ENCODE results near the gene STON1.
"Not testable (repeated sequence)": the region's sequence is repeated elsewhere in the genome, so short reads cannot be mapped to it uniquely, and the experiment has no call there.

STON1 gene, protein sequence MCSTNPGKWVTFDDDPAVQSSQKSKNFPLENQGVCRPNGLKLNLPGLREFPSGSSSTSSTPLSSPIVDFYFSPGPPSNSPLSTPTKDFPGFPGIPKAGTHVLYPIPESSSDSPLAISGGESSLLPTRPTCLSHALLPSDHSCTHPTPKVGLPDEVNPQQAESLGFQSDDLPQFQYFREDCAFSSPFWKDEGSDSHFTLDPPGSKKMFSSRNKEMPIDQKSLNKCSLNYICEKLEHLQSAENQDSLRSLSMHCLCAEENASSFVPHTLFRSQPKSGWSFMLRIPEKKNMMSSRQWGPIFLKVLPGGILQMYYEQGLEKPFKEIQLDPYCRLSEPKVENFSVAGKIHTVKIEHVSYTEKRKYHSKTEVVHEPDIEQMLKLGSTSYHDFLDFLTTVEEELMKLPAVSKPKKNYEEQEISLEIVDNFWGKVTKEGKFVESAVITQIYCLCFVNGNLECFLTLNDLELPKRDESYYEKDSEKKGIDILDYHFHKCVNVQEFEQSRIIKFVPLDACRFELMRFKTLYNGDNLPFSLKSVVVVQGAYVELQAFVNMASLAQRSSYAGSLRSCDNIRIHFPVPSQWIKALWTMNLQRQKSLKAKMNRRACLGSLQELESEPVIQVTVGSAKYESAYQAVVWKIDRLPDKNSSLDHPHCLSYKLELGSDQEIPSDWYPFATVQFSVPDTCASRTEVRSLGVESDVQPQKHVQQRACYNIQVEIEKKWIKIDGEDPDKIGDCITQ

DNA sequence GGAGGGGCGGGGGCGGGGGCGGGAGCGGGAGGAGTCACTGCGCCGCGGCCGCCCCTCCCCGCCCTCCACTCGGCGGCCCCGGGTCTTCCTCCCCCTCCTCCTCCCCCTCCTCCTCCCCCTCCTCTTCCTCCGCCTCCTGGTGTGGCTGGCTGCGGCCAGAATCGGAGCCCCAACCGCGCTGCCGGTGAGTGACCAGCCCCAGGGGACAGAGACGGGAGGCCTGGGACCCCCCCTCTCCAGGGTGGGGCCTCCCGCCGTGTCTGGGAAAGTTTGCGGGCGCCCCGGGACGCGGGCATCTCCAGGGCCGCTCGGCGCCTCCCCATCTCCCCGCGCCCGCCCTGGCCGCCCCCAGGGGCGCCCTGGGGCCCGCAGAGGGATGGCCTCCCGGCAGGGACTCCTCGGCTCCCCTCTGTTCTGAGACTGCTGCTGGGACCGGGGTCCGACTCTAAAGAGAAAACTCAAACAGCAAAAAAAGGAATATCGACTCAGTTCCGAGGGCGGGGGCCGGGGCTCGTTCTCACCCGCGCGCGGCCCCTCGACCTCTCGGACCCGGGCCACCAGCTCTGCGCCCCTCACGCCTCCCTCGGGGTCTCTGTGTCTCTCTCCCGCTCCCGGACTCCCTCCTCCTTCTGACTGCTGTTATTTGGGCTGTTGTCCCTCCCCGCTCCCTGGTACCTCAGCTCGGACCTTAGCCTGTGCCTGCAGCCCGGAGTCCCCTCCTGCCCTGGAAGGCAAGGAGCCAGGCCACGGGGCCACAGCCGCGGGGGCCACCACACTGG lies at the start of gene STON1:
STON1 (plus strand) TSS at position 122 of the 779 bp plus-strand sequence. CDS start 50,480 bp downstream, outside the sequence.
- DNase-seq (ENCODE audit: low spot score): no peak

DNA sequence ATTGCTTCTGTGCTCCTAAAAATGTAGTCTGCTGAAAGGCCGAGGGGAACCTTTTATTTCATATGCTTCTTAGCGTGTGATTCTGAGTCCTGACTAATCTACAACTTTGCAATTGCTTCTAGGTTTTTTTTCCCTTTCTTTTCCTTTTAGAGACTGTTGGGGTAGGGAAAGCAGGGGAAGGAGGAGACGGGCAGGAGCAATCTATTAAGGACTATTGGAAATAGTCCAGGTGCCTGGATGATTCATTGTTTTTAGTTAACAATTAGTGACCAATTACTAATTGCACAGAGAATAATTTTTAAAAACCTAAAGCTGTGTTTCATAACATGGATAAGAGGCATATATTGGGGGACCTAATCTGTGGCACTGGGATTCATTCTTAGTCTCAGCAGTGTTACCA lies 49.4 kb upstream of the STON1 start:
- no peak for DNase-seq (ENCODE audit: low spot score)

DNA sequence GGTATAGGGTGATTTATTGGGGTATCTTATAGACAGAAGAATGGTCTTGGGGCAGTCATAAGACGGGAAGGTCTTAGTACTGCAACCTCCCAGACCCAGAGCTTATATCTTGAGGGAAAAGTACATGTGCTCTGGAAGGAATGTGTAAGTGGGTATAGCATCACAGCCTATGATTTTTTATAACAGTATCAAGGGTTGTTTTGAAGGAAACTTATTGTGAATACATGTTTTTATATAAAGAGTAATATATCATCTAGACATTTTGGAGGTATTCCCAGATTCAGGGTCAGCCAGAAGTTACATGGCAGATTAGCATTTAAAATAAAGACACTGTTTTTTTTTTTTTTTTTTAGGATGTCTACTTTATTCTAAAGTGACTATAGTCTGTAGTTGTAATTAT lies 47.6 kb upstream of the STON1 start:
- no peak for DNase-seq (ENCODE audit: low spot score)

DNA sequence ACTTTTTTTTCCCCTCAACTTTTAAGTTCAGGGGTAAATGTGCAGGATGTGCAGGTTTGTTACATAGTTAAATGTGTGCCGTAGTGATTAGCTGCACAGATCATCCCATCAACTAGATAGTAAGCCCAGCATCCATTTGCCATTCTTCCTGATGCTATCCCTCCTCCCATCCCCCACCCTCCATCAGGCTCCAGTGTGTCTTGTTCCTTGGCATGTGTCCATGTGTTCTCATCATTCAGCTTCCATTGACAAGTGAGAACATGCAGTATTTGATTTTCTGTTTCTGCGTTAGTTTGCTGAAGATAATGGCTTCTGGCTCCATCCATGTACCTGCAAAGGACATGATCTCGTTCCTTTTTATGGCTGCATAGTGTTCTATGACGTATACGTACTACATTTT lies 47.2 kb upstream of the STON1 start:
- DNase-seq (ENCODE audit: low spot score): peak; percentile 77

DNA sequence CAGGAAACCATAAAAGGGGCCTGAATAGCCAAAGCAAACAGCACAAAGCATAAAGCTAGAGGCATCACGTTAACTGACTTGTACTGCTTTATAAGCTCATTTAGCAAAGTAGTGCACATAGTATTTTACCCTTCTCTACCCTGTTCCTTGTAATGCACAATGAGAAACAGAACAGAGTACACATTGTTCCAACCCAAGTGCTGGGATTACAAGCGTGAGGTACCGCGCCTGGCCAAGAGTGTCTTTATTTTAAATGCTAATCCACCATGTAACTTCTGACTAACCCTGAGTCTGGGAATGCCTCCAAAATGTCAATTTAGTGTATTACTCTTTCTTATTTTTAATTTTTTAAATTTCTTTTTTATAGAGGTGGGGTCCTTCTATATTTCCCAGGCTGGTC lies 46.4 kb upstream of the STON1 start:
- no peak for DNase-seq (ENCODE audit: low spot score)

DNA sequence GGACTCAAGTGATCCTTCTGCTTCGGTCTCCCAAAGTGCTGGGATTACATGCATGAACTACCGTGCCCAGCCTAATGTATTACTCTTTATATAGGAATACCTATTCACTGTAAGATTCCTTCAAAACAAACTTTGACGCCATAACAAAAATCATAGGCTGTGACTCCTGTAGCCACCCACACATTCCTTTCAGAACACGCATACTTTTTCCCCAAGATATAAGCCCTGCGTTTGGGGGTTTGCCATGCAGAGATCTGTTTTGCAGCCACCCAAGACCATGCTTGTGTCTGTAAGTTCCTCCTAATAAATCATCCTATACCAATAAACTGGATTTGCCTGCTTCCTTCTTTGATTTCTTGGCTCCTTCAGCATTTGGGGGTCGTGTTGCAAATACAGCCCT lies 46.0 kb upstream of the STON1 start:
- no peak for DNase-seq (ENCODE audit: low spot score)

DNA sequence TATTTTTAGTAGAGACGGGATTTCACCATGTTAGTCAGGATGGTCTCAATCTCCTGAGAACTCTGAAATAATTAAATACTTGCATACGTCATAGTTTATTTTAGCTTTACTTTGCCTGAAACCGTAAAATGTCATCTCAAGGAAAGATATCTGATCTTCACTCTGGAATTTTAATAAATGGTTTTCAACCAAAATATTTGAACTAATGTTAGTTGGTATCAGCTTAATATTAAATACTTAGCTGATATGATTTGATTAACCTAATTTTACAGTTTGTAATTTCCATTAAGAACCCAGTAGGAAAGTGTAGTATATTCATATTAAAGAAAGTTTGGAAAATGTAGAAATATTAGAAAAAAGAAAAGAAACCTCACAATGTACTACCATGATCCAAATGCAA lies 41.4 kb upstream of the STON1 start:
- no peak for DNase-seq (ENCODE audit: low spot score)

DNA sequence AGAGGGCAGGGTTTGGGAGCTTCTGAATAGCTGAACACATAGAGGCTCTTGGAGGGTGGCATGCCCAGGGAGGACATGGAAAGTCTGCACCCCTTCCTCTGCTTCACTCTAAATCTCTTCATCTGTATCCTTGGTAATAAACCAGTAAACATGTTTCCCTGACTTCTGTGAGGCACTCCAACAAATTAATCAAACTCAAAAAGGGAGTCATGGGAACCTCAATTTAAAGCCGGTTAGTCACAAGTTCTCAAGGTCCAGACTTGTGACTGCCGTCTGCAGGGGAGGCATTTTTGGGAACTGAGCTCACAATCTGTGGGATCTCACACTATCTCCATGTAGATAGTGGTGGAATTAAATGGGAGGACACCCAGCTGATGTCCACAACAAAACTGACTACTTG lies 33.1 kb upstream of the STON1 start:
- DNase-seq (ENCODE audit: low spot score): no peak

DNA sequence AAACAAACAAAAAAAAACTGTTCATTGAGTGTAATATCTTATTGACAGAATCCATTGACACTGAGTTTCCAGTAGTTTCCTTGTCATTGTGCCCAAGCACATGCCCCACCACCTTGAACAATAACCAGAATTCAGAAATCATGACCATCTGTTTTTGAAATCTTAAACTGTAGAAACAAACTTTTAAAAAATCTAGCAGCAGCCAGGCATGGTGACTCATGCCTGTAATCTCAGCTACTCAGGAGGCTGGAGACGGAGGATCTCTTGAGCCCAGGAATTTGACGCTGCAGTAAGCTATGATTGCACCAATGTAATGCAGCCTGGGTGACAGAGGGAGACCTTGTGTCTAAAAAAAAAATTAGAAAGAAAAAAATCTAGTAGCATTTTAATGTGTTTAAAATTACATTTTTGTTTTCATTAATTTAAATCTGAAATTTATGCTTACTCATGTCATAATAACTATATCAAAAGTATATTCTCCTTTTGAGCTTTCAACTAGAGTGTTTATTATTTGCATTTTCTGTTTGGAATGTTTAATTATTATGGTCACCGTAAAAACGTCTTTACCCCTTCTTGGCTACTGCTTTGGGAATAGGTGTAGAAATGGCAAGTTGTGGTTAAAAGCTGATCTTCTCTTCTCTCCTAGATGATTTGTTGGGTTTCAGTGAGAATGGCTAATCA lies 25.2 kb upstream of the STON1 start:
- DNase-seq (ENCODE audit: low spot score): no peak

DNA sequence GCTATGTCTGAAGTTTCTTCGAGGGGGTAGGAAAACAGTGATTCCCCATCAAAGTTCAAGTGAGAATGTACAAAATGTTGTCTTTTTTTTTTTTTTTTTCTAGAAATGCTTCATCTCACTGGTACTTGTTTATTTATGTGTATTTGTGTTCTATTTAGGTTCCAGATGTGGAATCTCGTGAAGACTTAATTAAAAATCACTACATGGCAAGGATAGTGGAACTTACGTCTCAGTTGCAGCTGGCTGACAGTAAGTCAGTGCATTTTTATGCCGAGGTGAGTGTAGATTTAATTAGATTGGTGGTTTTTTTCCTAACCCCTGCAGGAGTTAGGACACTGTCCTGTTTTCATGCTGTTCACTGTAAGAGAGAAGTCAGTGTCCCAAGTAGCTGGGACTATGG lies 22.8 kb upstream of the STON1 start:
- DNase-seq (ENCODE audit: low spot score): no peak

DNA sequence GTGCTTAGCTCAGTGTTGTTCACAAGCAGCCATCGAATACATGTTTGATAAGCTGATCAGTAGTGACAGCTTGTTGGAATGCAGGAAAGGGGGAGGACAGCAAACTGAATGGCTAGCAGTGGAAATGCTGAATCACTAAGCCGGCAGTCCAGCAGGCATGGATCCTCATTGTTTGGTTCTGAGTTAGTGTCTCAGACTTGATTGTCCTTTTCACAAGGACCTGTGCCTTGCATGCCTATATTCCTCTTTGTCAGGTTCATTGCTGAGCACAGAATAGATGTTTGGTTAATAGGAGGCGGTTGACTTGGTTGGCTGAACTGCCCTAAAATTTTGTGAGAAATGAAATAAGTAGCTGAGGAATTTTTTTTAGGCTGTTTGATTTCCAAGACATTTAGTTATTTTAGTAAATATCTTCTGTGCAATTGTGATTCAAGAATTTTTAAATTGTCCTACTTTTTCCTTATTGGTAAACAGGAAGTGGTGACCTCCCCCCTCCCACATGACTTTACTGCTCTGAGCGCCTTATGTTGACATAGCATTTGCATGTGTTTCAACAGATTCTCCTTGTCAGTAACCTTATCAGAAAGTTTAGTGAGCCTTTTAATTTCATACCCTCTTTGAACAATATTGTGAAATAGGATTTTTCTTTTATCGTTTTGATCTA lies 21.4 kb upstream of the STON1 start:
- DNase-seq (ENCODE audit: low spot score): no peak

DNA sequence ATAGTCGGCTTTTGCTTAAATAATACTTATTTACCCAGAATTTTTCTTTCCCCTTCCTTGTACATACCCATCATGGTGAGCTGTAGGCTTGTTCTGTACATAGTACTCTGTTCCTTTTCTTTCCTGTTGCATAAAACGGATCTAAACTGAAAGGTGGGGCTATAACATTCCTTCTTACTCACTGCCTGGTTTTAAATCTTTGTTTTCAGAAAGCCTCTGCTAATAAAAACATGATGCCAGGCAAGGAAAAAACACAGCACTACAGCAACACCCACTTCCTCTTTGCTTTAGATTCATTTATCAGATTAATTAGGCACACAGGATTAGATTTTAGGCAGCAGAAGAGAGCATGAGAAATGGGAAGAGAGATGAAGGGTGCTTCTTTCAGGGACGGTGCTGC lies 19.6 kb upstream of the STON1 start:
- DNase-seq (ENCODE audit: low spot score): no peak

DNA sequence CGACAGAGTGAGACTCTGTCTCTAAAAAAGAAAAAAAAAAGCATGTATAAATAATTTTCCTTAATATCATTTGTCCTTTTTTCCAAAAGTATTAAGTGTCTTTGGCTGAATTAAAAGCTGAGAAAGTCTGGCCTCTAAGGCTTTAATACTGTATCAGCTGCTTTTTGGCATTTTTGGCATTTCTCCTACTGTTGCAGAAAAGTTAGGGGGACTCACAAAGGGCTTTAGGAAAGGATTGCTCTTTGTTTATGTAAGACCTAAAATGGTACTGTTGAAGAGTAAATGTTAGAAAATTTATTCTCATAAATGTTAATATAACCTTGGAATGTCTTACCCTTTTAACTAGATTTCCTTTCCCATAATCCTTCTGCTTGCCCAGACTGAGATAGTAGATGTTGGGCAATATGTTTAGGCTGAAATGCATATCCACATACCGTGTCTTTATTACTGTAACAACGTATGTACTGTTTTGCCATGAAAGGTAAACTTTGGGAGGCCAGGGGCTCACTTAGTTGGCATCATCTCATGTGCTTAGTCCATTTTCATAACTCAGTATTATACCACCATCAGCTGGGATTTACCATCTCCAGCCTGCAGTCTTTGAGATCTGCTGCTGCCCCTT lies 18.0 kb upstream of the STON1 start:
- no peak for DNase-seq (ENCODE audit: low spot score)

DNA sequence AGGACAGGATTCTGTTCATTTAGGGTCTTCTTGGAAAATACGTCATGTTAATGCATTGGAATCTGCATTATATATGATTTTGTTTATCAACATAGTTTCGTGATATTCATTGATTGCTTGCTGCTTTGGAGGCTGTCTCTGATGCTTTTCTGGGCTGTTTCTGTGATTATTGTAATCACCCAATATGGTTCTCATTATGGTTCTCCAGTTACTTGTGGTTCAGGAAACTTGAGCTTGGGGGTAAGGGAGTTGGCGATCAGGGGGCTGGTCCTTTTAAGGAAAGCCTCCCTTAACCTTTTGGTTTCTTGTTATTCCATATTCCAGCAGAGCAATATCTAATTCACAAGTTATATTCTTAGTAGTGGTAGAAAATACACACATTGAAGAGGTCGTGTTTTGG lies 17.4 kb upstream of the STON1 start:
- DNase-seq (ENCODE audit: low spot score): no peak

DNA sequence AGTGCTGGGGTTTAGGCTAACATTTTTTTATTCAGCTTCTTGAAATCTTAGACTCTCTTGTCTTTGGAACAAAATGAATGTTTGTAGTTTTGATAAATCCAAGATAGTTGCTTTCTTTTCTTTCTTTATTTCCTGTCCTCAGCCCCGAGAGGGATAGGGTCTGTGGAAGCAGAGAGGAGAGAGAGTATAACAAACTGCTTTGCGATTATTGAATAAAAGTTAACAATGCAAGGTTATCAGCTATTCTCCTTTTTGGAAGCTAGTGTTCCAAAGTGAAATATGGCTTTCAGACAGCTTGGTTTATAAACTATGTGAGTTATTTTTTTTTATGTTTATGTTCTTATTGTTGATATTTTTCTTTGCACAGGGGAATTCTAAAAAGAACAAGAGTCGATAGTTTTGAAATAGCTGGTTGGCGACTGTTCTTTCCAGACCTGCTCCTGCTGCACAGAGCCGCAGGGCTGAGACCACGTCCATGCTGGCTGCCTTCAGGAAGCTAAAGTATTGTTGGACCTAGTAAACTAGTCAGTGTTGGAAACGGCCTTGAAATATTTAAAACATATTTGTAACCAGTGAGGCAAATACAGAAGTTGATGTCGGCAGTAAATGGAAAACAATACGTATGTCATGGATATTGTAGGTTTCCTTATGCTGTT lies 15.5 kb upstream of the STON1 start:
- no peak for DNase-seq (ENCODE audit: low spot score)

DNA sequence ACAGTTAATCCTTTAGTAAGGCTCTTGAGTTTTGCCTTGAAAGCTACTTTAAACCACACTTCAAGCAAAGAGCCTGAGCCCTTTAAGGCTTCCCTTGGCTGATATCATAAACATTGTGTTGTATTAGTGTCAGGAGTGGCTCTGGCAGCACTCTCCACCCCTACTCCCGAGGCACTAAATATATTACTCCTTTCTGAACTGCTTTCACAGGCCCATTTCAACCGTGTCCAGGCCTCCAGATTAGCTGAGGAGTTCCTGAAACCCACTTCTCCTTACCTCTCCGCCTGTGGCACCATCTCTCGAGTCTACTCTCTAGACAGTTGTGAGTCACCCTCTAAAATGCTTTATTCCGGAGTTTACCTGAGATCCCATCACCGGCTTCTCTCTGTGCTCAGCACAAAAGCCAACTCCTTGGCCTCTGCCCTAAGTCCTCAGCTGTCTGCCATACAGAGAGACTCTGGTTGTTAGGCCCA lies 14.4 kb upstream of the STON1 start:
- DNase-seq (ENCODE audit: low spot score): no peak

DNA sequence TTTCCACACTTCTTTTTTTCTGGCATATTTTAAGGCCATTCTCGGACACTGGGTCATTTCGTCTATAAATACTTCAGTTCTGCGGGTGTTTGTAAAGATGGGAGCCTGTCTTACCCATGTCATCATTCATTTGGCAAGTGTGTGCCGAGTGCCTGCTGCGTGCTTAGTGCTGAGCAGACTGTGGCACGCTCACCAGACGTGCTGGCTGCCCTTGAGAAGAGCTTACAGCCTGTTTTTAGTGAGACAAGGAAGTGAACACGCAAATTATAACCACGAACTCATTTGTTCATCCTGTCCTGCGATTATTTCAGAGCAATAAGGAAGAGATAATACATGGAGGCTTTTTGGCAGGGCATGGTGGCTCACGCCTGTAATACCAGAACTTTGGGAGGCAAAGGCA lies 10.4 kb upstream of the STON1 start:
- DNase-seq (ENCODE audit: low spot score): no peak

DNA sequence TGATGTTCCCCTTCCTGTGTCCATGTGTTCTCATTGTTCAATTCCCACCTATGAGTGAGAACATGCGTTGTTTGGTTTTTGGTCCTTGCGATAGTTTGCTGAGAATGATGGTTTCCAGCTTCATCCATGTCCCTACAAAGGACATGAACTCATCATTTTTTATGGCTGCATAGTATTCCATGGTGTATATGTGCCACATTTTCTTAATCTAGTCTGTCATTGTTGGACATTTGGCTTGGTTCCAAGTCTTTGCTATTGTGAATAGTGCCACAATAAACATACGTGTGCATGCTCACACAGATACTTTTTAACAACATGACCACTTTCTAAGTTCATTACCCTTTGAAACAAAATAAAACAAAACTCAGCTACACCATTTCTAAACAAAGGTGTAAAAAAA lies 5.2 kb upstream of the STON1 start:
- DNase-seq (ENCODE audit: low spot score): not testable (repeated sequence)

DNA sequence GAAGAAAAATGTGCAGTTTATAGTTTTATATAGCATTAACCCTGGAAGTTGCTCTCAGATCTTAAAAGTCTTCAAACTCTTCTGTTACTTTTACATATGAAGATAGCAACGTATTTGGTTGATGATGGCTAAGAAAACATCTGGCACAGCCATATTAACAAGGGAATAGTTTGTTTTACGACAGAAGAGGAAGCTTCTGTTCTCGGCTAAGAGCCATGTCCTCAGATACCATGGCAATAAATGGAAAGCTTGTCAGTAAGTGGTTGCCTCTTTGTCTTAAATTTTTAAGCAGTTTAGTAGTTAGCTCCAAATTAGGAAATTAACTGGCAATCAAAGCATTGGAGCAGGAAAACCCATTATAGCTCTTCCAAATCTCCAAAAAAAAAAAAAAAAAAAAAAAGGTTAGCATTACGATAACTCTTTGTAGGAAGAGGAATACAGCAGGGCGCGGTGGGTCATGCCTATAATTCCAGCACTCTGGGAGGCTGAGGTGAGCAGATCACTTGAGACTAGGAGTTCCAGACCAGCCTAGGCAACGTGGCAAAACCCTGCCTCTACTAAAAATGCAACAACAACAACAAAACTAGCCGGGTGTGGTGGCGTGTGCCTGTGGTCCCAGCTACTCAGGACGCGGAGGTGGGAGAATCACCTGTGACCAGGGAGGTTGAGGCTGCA lies 4.5 kb upstream of the STON1 start:
- no peak for DNase-seq (ENCODE audit: low spot score)
